ENCODE data around the gene AMACR.

The AMACR gene

DNA sequence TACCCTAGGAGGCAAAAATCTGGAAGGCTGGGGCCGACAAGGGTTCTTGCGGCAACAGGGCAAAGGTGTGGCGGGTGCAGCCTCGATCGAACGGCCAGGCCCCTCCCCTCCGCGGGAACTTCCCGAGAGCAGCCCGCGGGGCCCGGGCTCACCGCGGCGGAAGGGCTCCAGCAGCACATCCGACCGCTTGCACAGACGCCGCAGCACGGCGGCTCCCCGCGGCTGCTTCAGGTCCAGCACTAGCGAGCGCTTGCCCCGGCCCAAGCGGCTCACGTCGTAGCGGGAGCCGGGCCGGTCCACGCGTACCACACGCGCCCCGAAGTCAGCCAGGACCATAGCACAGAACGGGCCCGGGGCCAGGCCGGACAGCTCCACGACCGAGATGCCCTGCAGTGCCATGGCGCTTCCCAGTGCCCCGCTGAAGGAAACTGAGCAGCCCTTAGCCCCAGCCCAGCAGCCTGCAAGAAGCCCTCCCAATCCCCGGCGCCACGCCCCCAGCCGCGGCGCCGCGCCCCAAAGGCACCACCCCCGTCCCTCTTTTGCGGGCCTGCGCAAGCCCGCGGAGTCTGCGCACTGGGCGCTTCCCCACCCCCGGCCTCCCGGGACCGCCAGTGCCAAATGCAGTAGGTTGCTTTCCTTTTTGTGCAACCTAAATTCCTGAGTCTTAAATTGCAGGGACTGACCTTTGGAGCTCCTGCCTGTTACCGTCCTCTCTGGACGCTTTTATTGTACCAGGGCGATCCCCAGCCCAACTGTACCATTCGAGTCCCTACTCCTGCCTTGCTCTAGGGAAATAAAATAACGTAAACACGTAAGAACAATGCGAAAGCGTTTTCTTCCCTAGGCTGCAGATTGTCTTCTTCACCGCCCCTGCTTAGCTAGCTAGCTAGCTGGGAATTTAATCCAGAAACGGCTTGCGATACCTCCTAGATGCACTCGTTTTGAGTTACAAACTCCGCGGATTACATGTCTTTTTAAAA lies at the start of gene AMACR:
Gene AMACR (minus strand): TSS at position 430 of the 980 bp plus-strand sequence. CDS start 31 bp downstream, at position 399.
- FAIRE-seq: peak; percentile 60

DNA sequence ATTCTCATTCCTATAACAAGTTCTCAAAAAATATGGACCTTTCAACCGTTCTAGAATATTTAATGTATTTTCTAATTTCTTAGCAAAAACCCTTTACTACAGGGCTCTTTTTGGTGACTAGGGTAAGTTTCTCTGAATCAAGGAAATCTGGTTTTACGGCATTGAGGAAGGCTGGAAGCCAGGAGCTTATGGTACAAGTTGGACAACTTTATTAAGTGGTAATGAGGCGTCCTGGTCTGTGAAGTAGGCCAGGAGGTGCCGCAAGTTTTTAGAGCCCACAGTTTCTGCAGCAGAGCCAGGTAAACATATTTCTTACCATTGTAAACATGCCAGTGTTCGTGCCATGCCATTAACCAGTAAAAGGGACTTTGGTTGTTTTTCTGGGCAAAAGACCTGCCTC lies 49.7 kb upstream of the AMACR start:
- FAIRE-seq (no peak), DNase-seq (ENCODE audit: insufficient read length, low spot score) (no peak)

More for the DNA sequence above, at the start of gene AMACR:
- peak; percentile 98 for DNase-seq (ENCODE audit: insufficient read length, low spot score)

DNA sequence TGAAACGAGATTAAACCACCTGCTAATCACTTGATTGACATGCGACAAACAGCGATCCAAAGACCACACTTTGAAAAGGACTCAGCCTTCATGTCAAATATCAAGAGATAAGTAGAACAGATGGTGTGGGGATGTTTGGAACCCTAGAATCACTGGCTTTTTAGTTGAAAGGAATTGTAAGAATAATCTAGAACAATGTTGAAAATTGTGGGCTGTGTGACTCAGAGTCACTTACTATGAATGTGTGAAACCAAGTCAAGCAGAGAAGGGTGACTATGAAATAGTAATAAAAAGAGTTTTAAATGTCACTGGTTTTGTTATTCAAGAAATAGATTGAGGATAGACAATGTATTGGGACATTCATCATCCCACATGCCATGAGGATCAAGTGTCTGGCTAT lies 49.3 kb upstream of the AMACR start:
- FAIRE-seq (no peak), DNase-seq (ENCODE audit: insufficient read length, low spot score) (no peak)

DNA sequence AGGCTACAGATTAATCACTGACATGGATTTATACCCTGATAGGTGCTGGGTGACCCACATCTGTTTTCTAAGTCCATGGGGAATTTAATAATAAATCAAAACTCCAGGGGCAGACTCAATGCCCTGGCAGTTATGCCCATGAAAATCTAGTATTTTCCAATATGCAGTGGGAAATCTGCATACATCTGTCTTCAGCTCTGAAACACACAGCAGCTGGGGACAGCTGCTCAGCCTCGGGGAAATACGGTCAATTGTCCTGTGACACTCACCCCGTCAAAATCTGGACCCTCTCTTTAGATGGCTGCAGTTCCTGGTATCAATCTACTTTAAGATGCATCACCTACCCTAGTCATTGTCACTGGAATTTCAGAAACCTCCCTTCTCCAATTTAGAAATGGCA lies 47.8 kb upstream of the AMACR start:
- DNase-seq (ENCODE audit: insufficient read length, low spot score) (no peak), FAIRE-seq (no peak)

DNA sequence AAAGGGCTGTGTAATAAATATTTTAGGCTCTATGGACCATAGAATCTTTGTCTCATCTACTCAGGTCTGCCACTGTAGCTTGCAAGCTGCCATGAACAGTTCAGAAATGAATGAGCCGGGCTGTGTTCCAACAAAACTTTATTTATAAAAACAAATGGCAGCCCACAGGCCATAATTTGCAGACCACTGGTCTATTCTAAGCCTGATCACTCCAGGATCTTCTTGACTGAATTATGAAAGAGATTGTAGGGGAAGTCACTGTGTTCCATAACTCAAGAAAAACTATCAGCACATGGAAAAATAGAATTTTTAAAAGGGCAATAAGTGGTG lies 46.5 kb upstream of the AMACR start:
- DNase-seq (ENCODE audit: insufficient read length, low spot score): no peak
- no peak for FAIRE-seq

DNA sequence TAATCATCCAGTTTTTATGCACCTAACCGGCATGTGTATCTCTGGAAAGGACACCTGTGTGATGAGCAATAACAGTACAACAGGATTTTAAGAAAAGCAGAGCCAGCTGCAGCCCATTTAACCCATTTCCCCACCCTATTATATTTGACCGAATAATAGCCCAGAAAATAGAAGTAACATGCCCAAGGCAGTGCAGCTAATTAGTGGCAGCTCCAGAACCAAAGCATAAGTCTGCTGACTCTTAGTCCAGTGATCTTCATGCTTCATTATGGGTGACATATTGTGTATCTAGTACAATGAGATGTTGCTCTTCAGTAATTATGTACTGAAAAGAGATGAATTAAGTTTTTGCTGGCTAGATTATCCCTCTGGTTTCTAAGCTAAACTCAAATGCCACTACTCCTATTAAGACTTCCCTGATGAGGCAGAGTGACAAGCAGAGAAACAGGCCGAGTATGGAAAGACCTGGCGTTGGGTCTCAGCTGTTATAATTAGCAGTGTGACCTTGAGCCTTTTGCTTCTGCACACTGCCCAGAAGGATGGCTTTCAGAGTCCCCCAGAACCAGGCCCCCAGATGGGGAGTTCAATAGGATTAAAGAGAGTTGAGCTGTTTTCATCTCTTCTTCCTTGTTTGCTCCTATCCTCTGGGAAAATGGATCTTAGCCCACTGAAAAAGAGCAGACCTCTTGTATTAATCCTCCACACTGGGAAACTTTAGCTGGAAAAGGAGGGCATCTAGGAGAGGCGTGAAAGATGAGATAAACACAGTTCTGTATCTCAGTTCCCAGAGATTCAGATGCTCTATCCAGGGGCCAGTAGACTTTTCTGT lies 45.9 kb upstream of the AMACR start:
- FAIRE-seq (peak; percentile 28), DNase-seq (ENCODE audit: insufficient read length, low spot score) (no peak)

DNA sequence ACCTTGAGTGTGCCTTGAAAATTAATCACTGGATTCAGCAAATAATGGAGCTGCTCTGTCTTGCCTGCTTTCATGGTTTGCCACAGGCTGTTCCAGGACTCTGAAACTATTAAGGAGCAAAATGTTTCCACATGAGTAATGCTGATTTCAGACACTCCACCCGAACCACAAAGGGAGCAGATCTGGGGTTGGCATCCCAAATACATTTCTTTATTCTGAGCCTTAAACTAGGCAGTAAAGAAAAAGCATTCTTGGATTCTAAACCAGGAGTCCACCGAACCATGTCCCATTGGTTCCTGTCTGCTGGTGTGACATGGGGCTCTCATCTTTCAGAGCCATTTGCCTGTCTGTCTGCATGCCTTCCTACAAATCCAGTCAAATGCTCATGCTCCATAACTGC lies 45.3 kb upstream of the AMACR start:
- FAIRE-seq (no peak), DNase-seq (ENCODE audit: insufficient read length, low spot score) (no peak)

DNA sequence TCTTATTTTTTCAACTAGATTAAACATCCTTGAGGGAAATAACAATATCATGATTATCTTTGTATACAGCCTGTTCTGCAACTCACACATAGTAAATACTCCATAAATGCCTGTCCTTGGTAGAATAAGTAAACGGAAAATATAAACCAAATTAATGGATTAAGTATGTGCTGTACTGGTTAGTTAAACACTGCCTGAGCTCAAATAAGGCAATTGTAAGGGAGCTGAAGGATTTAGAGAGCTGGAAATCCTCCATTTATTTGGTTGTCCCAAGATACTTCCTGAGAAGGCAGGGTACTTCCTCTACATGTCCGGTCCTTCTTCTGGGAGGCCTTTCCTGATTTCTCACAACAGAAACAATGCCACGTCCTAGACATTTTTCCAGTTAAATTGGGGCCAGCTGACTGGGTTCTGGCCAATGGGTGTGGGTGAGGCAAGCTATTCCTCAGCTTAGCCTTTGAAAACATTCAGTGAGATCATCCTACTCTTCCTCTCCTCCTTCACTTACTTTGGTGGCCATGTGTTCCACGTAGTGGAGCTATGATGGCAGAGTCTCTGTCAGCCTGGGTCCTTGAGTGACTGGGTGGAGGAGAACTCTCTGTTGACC lies 43.6 kb upstream of the AMACR start:
- DNase-seq (ENCODE audit: insufficient read length, low spot score): no peak
- no peak for FAIRE-seq

DNA sequence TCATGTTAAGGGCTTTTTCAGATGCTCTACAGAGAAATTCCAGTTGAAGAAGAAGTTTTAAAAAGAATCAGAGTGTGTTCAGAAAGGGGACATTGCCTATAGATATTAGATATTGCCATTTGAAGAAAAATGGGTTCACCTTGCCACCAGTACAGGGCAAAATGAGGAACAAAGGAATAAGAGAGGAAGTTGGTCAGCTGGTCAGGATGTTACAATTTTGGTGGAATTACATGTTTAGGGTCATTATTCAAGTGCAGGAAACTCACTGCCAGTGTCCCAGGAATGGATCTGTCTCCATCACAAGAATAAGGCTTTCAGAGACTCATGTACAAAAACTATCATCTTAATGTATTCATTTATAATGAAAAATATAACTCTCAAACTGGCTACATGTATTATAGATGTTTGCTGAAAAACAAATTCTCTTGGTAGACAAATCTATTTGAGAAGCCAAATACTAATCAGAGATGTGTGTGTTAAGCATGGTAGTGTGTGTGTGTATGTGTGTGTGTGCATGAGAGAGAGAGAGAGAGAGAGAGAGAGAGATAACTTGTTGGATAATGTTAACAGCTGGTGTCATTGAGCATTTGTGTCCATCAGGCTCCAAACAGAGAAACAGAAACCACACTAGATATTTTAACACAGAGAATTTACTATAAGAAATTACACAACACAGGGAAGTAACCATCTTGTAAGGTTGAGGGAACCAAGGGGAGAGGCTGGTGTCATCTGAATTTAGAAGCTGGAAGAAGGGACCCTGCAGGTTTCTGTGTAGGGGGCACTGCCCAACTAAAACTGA lies 40.1 kb upstream of the AMACR start:
- no peak for FAIRE-seq
- no peak for DNase-seq (ENCODE audit: insufficient read length, low spot score)

DNA sequence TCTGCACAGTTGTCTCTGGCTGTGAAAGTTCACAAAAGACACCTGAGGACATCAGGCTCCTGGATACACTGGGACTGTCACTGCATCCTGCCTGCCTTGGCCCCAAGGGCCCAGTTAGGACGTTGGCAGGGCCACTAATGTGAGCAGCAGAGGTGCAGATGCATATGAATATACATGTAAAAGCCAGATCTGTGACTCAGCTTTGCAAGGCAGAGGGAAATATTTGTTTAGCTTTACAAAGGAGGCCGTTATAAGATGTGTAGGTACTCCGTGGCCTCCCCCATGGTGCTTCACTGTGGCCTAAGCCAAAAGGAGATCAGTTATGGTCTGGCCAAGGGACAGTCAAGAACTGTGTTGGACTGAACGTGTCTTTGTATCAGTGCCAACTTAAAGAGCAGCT lies 39.3 kb upstream of the AMACR start:
- FAIRE-seq (no peak), DNase-seq (ENCODE audit: insufficient read length, low spot score) (no peak)

DNA sequence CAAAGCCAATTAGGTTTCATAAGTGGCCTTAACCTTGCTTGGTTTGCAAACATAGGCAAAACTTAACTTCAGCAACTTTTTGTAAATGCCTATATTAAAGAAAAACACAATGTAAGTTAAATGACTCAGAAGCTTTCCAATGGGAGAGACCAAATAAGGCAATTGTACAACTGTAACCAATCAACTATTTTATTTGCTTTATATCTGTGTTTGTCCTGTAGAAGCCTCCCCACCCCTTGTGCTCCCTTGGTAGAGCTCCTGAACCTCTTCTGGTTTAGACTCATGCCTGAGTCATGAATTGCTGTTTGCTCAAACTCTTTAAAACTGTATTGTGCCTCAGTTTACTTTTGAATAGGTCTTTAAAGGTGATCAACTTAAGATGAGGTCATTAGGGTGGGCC lies 38.1 kb upstream of the AMACR start:
- DNase-seq (ENCODE audit: insufficient read length, low spot score) (no peak), FAIRE-seq (no peak)

DNA sequence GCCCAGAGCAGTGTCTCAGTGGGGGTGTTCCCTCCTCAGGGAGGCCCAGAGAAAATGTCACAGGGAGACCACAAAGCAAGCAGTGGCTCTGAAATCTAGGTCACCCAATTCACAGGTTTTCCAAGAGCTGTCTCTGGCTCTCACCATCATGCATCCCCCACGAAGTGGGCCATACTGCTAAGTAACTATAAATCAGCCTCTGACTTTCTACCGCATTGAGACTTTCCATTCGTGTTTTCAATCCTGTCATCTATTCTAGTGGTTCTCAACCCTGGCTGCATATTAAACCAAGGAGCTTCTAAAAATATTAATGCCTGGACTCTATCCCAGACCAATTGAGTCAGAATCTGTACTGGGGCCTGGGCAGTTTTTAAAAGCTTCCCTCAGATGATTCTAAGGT lies 37.2 kb upstream of the AMACR start:
- FAIRE-seq (no peak), DNase-seq (ENCODE audit: insufficient read length, low spot score) (no peak)

DNA sequence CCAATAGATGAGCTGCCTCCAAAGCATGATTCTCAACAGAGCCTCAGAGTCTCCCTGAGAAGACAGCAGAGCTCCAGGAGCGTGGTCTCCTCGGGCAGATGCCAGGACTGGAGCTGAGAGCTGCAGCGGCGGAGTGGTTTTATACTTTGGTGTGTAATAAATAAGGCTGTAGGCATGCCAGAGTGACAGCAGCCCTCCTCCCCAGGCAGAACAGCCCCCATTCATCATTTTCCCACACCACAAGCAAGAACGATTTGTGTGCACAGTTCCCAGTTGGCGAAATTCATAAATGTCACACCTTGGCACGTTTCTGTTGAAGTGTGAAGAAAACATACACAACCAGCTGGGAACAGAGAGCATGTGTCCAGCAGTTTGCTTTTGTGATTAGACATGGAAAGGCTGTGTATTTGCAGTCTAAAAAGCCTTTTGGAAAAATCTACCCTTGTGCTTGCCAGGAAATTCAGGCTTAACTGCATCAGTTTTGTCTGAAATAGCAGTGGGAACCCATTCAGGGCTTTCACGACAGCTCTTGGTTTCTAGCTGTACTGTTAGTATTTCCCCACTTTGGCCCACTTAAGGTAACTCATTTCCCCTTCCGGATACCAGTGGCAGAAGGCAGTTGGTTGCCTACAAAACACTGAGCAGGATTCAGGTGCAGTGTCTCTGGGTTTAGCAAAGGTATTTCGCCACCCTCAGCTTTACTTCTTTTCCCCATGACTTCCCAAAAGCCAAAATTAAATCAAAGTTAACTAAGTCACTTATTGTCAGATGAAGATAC lies 35.4 kb upstream of the AMACR start, which contains the start of gene C1QTNF3:
Gene C1QTNF3 (minus strand): TSS at position 115 of the 778 bp plus-strand sequence. CDS start 88 bp downstream, at position 27.
- DNase-seq (ENCODE audit: insufficient read length, low spot score) (no peak), FAIRE-seq (no peak)

DNA sequence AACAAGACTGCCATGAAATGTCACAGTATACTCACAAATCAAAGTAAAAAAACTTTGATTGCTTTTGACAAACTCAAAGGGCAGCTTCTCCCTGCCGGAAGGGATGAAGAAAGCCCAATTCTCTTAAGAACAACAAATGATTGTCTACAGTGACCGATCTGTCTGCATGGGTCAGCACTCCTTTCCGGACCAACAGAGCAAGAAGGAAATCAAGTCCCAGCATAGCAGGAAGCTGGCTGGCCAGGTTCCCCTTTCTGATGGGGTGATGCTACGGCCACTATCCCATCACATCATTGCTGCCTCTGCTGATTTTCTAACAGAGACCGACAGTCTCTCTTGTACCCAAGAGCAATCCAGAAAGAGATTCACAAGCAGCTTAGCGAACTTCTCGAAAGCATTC lies 34.5 kb upstream of the AMACR start:
- DNase-seq (ENCODE audit: insufficient read length, low spot score) (no peak), FAIRE-seq (no peak)

DNA sequence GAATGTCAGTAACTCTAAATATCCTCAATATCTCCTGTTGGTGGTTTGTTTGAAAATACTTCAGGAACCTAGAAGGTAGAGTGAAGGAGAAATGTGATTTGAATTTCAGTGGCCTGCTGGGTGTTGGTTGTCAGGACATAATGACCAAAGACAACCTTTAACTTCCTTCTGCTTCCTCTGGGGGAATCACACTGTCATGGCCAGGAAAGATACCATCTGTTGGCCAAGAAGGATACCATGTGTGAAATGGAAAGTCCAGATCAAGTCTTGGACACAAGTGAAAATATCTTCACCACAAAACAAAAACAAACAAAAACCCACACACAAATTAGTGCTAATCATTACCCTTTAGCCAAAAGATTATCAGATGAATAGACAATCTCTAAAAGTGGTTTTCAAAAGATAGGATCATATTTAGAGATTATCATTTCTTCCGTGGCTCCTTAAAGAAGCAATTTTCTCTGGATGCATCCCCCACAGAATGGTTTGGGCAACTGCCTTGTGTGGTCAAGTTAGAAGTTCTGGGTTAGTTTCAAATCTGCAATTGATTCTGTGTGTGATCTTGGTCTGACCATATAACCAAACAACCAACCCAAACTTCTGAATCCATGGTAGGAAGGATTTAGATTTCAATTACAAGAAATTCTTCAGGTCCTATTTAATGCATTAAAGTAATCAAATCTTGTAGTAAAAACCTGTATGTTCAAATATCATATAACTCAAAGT lies 33.6 kb upstream of the AMACR start:
- no peak for FAIRE-seq

DNA sequence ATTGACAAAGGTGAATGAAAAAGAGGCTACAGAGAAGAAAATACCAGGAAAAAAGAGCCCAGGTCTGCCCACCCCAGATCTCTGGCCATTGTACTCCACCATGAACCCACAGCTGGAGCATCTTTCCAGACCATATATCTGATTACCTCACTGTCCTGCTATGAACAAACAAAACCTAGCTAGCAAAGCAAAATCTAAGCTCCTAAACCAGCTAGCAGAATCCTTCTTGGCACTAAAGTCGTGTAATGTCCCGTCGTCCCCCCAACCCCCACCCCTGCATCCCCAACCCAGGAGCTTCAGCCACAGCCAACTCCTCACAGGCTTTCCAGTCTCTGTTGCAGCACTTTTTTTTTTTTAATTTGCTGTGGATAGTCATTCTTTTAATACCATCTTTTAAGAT lies 32.6 kb upstream of the AMACR start:
- DNase-seq (ENCODE audit: insufficient read length, low spot score): no peak
- FAIRE-seq: no peak

More for the DNA sequence above, 33.6 kb upstream of the AMACR start:
- DNase-seq (ENCODE audit: insufficient read length, low spot score): no peak

DNA sequence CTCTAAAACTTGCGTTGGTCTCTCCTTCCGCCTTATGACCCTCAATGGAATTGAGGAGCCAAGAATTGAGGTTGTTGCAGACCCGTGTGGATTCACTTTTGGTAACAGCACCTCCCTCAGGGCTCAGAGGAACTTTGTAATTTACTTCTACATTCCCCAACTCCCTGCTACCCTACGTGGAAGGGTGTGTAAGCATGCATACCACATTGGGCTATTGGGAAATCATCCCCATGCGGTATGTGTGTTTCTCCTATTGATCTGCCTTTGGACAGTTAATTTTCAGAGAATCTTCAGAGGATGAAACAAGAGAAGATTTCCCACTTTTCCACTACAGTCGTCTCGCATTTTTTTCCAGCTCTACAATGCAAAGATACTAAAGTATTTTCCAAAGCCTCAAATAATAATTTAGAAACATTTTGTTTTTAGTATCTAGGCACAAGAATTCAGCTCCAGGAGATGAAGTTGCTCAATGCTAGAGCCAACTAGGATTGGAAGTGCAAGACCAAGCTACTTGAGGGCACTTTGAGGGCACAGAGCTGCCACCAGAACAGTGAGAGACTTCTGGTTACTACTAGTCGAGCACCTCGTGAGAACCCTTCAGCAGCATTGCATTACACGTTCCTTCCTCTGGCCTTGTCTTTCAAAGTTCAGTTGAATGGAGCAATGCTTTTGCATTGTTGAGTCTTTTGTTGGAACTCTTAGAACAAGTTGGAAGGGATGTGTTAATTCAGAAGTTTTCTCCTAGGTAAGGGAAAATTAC lies 31.7 kb upstream of the AMACR start:
- peak; percentile 9 for FAIRE-seq

DNA sequence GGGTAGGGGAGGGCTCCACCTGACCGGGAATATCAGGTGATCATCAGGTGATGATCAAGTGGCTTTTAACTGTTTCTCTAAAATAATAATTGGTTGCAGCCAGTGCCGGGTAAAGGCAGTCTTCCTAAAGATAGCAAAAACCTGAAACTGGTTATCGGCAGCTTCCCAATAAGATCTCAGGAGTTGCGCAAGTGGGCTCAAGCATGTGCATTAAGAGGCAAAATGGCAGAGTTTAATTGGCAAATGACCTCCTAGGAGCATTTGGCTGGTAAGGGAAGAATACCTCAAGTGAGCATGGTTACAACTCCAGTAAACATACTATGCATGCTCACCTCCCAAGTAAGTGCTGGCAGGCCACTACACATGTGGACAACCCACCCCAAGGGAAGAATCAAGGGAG lies 31.0 kb upstream of the AMACR start:
- no peak for DNase-seq (ENCODE audit: insufficient read length, low spot score)
- peak; percentile 54 for FAIRE-seq

More for the DNA sequence above, 31.7 kb upstream of the AMACR start:
- no peak for DNase-seq (ENCODE audit: insufficient read length, low spot score)
